Measurements from ENCODE around the gene WFS1. TPM values are rescaled to one million over a fixed set of nuclear protein-coding genes. Genes with fewer than 3 reads are reported as not detected.

WFS1 gene
- total RNA-seq, 1 donor from 2014 or later: 23.4 TPM

DNA sequence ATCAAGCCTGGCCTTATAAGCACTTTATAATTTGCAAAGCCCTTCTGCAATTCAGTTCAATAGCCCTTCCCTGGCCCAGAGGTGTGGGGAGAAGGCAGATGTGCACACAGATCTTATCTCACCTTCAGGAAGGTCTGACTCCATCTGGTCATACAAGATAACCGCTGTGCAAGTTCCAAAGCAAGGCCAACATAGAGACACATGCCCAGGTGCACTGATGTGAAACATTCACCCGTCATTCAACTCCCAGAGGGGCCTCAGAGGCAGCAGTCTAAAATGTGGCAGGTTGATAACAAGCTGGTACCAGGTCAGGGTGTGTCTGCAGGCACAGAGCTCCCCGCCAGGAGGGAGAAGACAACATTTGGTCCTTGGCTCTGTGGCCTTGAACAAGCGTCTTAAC, 10.9 kb upstream of the WFS1 start:
- DNase-seq (ENCODE audit: low read depth in 2 of 2): no peak

DNA sequence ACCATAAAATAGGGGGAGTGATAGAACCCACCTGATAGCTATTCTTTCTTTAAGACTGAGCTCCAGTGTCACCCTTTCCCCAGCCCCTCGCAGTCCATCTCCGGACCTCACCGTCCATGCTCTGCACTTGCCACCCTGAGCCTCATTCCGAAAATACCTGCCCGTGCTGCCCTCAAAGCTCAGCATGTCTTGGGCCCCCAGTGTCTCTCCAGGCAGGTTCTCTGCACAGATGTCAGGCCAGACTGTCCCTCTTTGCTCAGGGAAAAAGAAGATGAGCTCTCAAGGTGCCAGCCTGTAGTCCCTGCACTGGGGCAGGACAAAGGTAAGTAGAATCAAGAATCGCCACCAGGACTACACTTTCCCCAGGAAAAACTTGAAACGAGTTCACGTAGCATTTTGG, 9.8 kb upstream of the WFS1 start:
- no peak for DNase-seq (ENCODE audit: low read depth in 2 of 2)

DNA sequence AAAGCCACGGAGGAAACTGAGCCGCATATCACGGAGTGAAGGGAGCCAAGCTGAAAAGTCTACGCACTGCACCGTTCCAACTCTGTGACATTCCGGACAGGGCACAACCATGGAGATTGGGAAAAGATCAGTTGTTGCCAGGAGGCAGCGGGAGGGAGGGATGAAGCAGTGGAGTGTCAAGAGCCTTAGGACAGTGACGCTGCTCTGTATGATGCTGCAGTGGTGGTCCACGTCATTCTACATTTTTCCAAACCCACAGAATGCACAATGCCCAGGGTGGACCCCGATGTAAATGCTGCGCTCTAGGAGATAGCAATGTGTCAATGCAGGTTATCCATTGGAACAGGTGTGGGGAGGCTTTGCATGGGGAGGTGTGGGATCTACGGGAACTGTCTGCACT, 7.5 kb upstream of the WFS1 start:
- DNase-seq (ENCODE audit: low read depth in 2 of 2): no peak

DNA sequence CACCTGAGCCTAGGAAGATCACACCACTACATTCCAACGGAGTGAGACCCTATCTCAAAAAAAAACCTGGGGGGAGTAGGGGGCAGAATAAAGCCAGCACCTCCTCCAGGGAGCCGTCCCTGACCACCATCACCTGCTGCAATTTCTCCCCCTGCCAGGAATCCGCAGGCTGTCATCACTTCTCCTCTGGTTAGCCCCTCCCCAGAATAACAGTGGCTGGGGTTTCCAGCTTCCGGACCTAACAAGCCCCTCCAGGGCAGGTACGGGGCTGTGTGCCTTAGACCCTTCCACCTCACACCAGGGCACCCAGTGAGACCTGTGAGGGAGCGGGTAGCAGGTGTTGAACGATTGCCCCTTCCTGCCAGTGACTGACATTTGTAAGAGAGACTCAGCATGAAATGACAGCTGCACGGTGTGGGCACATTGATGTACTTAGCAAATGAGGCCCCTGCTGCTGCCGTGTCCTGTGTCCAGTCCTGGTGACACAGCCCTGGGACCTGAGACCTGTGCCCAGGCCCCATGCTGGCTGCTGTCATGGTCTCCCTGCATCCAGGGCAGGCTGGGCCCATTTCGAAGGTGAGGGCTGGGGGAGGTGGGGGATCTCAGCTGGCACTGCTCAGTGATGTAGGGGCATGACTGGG, 6.7 kb upstream of the WFS1 start:
- DNase-seq (ENCODE audit: low read depth in 2 of 2): no peak

DNA sequence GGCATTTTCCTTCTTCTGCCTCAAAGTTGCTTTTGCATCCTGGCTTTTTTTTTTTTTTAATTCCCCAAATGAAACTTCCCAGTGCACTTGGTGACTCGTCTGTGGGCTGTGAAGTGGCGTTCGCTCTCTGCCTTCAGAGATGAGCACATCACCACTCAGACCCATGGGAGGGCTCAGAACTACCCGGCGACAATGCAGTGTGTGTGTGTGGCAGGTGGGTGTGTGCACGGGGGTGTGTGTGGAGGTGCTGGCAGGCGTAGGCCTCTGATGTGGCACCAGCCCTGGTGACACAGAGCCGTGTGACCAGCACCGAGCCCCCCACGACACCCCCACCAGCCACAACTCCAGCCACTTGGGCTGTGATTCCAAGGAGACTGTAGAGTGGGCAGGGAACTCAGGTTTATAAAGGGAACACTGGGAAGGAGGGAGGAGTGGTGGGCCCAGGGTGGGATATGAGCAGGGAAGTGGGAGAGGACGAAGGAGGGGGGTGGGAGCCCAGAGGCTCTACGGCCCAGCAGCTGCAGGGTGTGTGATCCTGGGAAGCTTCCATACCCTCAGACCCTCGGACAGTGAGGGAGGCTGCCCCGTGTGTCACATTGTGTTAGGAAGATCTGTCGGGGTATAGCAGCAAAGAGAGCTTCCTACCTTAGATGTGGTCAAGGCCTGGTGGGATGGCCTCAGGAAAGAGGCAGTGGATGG, 6.0 kb upstream of the WFS1 start:
- no peak for DNase-seq (ENCODE audit: low read depth in 2 of 2)

DNA sequence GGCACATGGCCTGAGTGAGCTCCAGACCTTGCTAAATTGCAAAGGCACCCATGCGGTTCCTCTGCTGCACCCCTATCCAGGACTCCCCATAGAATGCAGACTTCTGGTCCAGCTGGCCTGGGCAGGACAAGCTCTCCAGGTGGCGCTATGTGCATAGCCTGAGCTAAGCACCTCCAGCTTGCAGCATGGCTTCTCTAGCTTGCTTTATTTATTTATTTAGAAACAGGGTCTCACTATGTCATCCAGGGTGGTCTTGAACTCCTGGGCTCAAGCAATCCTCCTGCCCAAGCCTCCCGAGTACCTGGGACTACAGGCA, 5.5 kb upstream of the WFS1 start:
- DNase-seq (ENCODE audit: low read depth in 2 of 2): peak; percentile 70 to 79

DNA sequence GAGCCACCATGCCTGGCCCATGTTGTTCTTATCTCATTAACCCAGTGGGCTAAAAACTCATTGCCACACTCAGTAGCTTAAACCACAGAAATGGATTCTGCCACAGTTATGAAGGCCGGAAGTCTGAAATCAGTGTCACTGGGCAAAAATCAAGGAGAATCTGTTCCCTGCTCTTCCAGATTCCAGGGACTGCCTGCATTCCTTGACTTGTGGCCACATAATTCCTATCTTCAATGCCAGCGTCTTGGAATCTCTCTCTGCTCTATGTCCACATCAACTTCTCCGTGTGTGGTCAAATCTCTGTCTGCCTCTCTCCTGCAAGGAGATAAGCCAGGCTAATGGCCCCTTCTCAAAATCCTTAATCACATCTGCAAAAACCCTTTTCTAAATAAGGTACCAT, 4.1 kb upstream of the WFS1 start:
- DNase-seq (ENCODE audit: low read depth in 2 of 2): no peak

DNA sequence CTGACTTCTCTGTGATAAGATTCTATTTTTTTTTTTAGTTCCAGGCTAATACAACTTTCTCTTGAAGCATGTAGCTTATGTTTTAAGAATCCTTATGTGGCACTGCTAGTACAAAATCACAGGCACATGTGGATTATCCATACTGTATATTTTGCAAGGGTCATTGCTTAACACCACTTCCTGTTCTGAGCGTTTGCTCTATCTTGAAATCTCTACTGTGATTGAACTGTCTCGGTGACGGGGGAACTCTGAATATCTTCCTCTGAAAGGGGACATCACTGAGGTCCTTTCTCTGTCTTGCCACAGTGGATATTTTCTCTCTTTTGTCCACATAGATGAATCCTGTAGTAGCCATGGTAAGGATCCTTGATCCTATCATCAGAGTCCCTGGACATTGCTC, 2.1 kb upstream of the WFS1 start:
- DNase-seq (ENCODE audit: low read depth in 2 of 2): no peak

DNA sequence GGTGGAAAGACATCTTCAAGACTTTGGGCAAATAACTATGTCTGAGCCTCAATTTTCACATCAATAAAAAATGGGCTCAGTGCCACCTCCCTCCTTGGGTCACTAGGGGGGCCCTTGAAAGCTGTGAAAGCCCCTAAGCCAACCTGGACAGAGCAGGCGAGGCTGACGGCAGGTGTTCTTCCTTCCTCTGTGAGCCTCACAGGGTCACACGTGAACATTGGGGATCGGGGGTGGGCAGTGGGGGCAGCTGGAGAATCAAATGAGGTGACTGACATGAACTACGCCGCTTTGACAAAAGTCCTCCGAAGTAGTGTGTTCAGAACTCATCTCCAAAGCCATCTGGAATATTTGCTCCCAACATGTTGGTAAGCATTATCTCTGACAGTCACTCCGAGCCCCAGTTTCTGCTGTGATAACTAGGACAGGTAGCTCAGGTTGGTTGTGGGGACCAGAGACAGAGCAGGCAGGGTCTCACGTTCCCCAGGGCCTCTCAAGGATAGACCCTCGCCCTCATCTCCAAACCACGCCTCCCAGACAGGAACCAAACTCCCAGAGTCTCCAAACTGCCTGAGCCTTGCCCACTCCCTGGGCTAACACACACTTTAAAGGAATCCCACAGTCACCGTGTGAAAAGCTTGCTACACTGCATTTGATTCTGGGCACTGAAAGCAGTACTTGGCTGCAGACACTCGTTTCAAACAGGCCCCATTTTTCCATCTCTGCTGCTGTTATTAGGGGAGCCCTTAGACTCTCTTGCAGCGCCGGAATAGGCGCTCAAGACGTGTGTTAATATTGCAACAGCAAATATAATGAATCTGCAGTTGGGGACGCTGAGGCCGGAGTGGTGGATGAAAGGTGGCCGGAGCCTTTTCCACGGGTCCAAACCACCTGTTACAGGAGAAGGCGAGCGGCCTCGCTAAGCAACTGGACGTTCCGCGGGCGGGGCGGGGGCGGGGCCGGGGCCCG, 717 bp upstream of the WFS1 start:
- DNase-seq (ENCODE audit: low read depth in 2 of 2): no peak

DNA sequence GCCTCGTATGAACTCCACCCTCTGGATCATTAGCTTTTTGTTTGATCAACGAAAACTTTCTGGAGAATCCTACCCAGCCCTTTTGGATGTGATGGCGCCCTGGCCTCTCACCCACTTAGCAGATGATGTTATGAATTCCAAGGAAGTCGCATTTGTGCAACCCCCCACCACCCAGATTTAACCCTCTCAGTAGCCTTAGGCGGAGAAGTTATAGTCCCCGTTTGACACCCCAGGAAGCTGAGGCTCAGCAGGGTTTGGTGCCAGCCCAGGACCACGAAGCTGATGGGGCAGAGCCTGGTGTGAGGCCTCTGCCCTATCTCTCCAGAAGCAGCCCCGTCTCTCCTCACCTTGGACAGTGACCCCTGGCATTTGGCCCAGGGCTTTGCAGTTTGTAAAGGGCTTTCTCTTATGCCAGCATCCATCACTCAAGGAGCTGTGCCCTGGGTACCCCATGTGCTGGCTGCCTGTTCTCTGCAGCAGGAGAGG, 1.0 kb downstream of the WFS1 start:
- no peak for DNase-seq (ENCODE audit: low read depth in 2 of 2)

DNA sequence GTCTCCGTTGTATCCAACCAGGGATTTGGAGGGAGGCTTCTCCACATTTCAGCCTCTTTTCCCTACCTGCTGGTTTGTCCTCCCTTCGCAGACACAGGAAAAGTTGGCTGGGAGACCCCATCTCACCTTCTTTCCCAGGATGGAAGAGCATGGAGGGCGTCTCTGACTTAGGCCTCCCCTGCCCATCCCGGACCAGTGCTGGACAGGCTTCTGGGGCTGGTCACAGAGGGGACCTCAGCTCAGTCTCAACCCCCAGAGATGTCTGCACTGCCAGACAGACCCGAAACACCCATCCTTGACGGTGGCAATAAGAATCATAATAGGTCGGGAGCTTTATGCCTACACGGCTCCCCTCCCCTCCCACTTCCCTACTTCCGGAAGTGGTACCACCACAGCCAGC, 1.6 kb downstream of the WFS1 start:
- no peak for DNase-seq (ENCODE audit: low read depth in 2 of 2)

DNA sequence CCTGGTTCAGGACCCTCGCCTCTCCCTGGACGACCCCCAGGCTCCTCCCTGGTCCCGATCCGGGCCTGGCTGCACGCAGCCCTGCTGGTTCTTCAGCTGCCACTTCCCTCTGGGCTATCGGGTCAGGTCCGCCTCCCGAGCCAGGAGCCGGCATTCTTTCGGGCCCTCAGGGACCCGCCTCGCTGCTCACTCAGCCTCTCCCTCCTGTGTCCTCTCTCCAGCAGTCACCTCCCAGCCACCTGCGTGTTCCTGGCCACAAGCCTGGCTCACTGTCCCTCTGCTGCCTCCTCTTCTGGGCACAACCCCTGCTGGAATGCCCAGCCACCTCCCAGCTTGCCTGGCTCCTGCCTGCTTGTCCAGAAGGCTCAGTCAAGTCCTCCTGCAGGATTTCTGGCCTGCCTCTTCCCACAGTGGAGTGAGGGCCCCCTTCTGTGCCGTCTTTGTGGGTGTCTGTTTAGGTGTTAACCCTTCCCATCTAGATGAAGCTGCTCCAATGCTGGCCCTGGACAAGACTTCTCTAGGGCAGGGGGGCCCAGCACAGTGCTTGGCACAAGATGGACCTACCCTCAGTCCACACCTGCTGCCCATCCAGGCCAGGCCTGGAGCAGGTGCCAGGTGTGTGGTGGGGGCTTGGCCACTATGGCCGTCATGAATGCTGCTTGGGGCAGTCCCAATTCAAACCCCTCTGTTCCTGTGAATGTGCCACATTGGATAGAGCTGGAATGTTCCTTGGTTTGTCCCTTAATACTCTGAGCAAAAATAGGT, 2.2 kb downstream of the WFS1 start:
- no peak for DNase-seq (ENCODE audit: low read depth in 2 of 2)

DNA sequence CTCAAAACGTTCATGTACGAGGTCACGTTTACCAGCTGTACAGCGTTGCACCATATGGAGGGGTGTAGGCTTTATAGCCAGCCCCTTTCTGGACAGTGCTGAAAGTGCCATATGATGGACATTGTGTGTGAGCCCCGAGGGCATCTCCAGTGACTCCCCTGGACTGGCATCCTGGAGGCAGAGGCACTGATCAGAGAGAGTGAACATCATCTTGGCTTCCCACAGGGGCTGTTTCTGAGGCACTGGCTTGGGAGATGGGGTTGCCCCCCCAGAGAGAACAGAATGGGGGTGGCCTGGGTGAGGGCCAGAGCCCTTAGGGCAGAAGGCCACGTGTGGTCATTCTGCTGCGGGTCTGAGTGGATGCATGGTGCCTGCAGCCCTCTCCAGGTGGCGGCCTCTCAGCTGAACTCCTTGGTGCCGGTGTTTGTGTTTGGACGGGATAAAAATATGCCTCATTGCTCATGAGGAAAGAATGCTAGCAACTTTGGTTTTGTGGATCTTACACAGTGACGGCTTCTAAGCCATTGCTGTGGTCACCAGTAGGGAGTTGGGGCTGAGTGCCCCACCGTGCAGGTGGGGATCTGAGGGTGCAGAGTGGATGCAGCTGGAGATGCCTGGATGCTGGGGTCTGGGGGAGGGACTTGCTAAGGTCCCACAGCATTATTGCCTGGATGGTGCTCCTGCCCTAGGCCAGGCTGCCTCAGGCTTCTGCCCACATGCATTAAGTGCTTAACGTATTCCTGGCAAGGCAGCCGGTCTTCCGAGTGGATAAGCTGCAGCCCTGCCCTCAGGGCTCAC, 3.4 kb downstream of the WFS1 start:
- DNase-seq (ENCODE audit: low read depth in 2 of 2): peak in 1 of 2 donors; percentile 71

DNA sequence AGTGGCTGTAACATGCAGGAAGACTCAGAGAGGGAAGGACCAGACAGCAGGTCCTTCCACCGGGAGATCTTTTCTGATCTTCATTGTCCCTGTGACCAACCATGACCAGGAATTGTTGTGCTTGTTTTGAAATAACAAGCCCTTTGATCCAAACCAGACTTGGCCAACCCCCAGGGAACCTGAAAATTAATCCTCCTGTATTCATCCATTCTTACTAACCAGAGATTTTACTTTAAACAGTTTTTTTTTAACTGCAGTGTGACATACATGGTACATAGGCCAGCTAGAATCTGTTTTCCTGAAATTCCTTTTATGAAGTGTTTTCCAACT, 4.0 kb downstream of the WFS1 start:
- no peak for DNase-seq (ENCODE audit: low read depth in 2 of 2)

DNA sequence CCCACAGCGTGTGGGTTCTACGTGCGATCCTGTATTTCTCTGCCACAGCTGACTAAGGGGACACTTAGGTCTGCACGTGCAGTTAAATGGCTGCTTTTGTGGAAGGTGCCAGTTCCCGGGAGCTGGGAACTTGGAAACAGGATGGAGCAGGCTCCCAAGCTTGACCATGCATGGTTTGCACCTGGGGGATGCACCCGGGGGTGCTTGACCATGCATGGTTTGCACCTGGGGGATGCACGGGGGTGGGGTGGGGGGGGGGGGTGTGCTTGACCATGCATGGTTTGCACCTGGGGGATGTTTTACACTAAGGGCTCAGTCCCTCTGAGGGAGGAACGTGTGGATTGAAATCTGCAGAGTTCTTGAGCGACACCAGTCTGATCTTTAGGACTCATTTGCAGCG, 5.7 kb downstream of the WFS1 start:
- no peak for DNase-seq (ENCODE audit: low read depth in 2 of 2)

DNA sequence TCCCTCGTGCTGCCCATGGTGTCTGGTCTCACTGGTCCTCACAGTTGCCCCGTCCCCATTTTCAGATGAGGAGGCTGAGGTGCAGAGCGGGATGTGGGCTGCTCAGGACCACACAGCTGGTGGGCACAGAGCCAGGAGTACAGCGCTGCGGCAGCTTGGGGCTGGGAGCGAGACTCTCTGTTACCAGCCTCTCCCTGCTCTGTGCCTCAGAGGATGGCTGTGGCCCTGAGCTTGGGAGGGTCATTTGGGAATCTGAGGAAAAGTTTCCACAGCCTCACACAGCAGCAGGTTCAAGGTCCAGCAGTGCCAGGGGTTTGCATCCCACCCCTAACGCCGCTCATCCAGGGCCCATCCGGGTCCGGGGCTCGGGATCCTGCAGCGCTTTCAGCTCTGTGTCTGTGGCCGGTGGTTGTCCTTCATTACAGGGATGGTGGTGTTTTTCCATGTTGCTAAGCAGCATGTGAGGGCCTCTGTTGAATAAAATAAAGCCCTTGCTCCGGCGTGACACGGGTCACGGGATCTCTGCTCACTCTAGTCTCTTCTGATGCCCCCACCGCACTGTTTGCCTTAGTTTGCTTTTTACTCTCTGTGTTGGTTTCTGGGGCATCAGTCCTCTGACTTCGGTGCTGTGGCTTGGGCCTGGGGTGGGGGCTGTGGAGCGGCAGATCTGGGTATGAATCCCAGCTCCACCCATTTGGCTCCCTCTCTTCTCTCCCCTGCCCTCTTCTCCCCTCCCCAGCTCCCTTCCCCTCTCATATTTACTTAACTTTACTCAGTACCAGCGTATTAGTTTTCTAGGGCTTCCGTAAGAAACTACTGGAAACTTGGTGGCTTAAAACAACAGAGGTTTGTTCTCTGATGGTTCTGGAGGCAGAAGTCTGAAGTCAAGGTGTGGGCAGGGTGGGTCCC, 6.5 kb downstream of the WFS1 start:
- peak; percentile 19 to 40 for DNase-seq (ENCODE audit: low read depth in 2 of 2)

DNA sequence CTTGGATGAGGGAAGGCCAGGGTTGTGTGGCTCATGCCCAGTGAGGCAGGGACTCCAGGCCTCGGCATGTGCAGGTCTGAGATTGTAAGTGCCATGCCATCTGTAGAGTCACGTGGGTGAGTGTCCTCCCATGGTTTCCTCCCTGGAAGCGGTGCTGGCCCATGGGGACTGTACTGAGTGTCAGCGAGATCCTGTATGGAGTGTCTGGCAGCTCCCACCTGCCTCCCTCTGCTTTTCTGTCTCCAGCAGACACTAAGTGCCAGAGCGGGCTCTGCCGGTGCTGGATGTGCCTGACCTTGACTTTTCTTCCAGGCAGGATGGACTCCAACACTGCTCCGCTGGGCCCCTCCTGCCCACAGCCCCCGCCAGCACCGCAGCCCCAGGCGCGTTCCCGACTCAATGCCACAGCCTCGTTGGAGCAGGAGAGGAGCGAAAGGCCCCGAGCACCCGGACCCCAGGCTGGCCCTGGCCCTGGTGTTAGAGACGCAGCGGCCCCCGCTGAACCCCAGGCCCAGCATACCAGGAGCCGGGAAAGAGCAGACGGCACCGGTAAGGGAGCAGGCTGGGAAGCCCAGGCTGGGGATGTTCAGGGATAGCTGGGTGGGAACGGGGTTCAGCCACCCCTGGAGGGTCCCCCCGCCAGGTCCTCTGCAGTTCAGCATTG, 7.6 kb downstream of the WFS1 start:
- peak in 1 of 2 donors; percentile 18 for DNase-seq (ENCODE audit: low read depth in 2 of 2)

DNA sequence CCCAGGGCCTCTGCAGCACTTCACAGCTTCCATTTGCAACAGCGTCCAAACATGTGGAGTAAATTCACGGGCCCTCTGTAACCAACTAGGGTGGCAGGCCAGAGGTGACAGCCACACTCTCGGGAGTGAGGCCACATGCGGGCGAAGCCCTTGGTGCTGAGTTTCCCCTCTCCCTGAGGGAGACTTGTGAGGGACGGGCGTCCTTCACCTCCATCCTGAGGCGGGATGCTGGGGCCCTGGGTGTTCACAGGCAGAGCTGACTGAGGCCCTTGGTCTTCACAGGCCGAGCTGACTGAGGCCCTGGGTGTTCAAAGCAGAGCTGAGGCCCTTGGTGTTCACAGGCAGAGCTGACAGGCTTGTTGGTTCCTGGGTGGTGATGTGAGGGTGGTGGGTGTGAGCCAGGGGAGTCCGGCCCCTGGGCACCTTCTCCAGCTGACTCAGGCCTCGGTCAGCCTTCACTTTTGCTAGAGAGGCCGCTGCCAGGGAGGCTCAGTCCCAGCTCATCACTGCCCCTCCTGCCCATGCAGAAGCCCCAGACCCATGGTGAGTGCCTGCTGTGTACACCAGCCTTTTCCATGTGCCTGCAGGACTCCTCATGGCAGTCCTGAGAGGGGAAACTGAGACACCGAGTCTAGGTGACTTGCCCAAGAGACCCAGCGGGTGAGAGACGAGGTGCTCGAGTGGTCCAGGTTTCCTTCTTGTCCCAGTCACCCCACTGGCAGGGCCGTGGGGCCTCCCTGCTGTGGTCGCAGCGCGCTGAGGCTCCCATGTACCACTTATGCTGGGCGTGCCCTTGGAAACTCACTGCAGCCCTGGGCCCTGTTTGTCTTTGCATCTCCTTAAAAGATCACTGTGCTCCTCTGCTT, 8.5 kb downstream of the WFS1 start:
- DNase-seq (ENCODE audit: low read depth in 2 of 2): no peak

Data from dermis microvascular lymphatic vessel endothelial cell (primary cell).